Activated CD4-positive, alpha-beta memory T cell treated with anti-CD3 and anti-CD28 coated beads for 36 hours (primary cell): Measurements from ENCODE around the gene PNPLA7. TPM values are rescaled to one million over a fixed set of nuclear protein-coding genes. Genes with fewer than 3 reads are reported as not detected.

Experiments
- CTCF ChIA-PET: fragments of 350-600 bp; sonication (Branson Sonifier 250); formaldehyde crosslinking; loops from one replicate; lab custom pipeline; 2021; ENCODE audit warnings: antibody characterized with exemption, inconsistent platforms; lab: Charles Lee
- POLR2A ChIA-PET: fragments of 350-600 bp; sonication (Branson Sonifier 250); formaldehyde crosslinking; loops from one replicate; lab custom pipeline; 2021; ENCODE audit warnings: antibody characterized with exemption; lab: Charles Lee
- DNase-seq: peaks from one replicate; pipeline ENCODE4 v3.0.0-alpha.2; 2020
- H3K27ac Mint-ChIP-seq: one replicate; pipeline ENCODE4 v1.8.0; 2021; ENCODE audit warnings: mixed read lengths
- H3K27me3 Mint-ChIP-seq: one replicate; pipeline ENCODE4 v1.8.0; 2021; ENCODE audit warnings: mixed read lengths
- H3K36me3 Mint-ChIP-seq: one replicate; pipeline ENCODE4 v1.8.0; 2021; ENCODE audit warnings: mixed read lengths
- H3K4me1 Mint-ChIP-seq: one replicate; pipeline ENCODE4 v1.8.0; 2021; ENCODE audit warnings: low read depth, mixed read lengths
- H3K4me3 Mint-ChIP-seq: one replicate; pipeline ENCODE4 v1.8.0; 2021; ENCODE audit warnings: mild to moderate bottlenecking, mixed read lengths
- H3K9me3 Mint-ChIP-seq: one replicate; pipeline ENCODE4 v1.8.0; 2021; ENCODE audit warnings: mixed read lengths
- intact Hi-C: fragments of 100-400 bp; cut with micrococcal nuclease; formaldehyde crosslinking; loops from one replicate; pipeline ENCODE4 v1.15.1; 2023
- total RNA-seq, 2 experiments: library from RNA; stranded (reverse); gene quantifications; one replicate each; pipeline ENCODE4 v1.2.3, GENCODE V29; 2021

The PNPLA7 gene
- total RNA-seq, 2 experiments from 2014 or later: 3.1 to 4.0 TPM

DNA sequence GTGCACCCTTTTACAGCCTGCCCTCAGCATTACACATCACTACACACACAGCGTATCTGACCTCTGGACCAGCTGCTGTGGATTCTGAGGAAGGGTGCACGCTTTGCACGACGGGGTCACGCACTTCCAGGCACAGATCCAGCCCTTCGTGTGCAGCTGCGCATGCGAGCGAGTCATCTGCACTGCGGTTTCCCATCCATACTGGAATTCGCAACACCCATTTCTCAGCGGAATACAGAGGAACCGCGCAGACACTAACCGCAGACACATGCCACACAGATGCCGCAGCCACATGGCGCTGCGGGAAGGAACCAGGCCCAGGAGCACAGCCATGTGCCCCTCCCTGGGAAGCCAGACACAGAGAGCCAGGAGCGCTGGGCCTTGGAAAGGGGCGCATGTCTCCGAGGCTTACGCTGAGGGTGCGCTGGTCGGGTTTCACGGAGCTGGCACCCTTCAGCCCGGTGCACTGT lies 43.5 kb downstream of the PNPLA7 start:
- POLR2A ChIA-PET: no interaction called here
- CTCF ChIA-PET: no interaction called here

GRCh38 chr9:137506274-137506673 lies 43.9 kb downstream of the PNPLA7 start:
- H3K36me3 Mint-ChIP-seq: peaks cover 14% of the 10 kb centered on the region
- no peak for DNase-seq
- H3K4me3 Mint-ChIP-seq: no peak overlapping the region
- H3K9me3 Mint-ChIP-seq: peaks cover 11% of the 10 kb centered on the region
- ChIA-PET POLR2A (no interaction called here), CTCF (no interaction called here)
- no peak overlapping the region for H3K27ac Mint-ChIP-seq
- H3K4me1 Mint-ChIP-seq: no peaks in the 10 kb centered on the region
- intact Hi-C loops: no loop called here
- no peaks in the 10 kb centered on the region for H3K27me3 Mint-ChIP-seq

More for the DNA sequence above, 43.5 kb downstream of the PNPLA7 start:
- intact Hi-C loops: no loop called here
- no peak for DNase-seq
- Mint-ChIP-seq H3K4me1 (no peaks in the 10 kb centered on the region), H3K4me3 (no peak overlapping the region), H3K27me3 (no peaks in the 10 kb centered on the region), H3K27ac (no peak overlapping the region), H3K36me3 (peaks cover 12% of the 10 kb centered on the region), H3K9me3 (peaks cover 8% of the 10 kb centered on the region)

GRCh38 chr9:137505421-137506140 lies 44.6 kb downstream of the PNPLA7 start:
- DNase-seq: no peak
- no peaks in the 10 kb centered on the region for H3K27me3 Mint-ChIP-seq
- H3K36me3 Mint-ChIP-seq: peaks cover 14% of the 10 kb centered on the region
- CTCF ChIA-PET: no interaction called here
- no peaks in the 10 kb centered on the region for H3K4me1 Mint-ChIP-seq
- H3K4me3 Mint-ChIP-seq: no peak overlapping the region
- H3K9me3 Mint-ChIP-seq: peaks cover 11% of the 10 kb centered on the region
- intact Hi-C loops: no loop called here
- H3K27ac Mint-ChIP-seq: no peak overlapping the region
- POLR2A ChIA-PET: no interaction called here

DNA sequence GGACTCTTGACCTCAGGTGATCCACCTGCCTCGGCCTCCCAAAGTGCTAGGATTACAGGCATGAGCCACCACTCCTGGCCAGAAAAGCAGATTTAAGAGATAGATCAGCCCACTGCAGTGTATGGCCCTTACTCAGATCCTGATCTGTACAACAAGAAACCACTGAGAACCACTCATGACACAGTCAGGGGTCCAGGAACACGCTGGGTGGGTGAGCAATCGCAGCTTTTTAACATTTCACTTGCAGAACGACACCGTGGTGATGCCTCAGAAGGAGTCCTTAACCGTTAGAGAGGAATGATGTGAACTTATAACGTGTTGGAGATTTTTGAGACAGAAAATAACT lies 45.8 kb downstream of the PNPLA7 start:
- ChIA-PET POLR2A (no interaction called here), CTCF (no interaction called here)
- no peaks in the 10 kb centered on the region for H3K27me3 Mint-ChIP-seq
- H3K27ac Mint-ChIP-seq: no peak overlapping the region
- H3K4me1 Mint-ChIP-seq: no peaks in the 10 kb centered on the region
- DNase-seq: no peak
- H3K4me3 Mint-ChIP-seq: no peak overlapping the region
- intact Hi-C loops: no loop called here
- peaks cover 14% of the 10 kb centered on the region for H3K36me3 Mint-ChIP-seq
- peaks cover 10% of the 10 kb centered on the region for H3K9me3 Mint-ChIP-seq

DNA sequence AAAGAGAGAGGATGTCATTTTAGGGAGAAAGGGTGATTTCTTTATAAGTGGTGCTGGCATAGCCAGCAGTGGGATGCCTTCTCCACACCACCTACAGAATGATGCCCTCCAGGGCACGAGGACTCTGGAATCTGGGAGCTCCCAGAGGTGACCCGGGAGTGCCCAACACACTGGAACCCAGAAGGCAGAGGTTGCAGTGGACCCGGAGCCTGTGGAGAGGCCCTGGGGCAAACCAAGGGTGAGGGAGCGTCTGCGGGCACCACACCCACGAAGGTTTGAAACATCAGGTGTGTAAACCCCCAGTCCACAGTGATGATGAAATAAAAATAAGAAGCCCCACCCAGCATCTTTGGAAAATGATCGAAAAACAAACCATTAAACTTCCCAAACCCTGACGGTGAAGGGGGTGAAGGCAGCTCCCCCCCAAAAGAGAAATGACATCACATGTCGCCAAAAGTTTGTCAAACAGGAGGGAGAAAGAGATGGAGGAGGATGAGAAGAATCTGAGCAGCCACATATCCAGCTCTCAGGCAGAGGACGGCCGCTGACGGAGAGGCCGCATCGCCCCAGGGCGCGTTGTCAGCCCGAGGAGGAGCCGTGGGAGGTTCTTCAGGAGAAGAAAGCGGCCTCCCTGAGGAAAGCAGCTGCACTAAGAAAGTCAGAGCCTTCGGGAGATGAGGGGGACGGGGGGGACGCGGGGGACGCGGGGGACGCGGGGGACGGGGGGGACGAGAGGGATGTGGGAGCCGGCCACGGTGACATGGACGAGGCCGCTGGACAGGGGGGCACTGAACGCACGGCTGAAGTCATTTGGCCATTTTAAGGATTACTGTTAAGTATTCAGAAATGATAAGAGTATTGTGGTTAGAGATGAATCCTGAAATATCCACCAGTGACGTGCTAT lies 47.9 kb downstream of the PNPLA7 start:
- Mint-ChIP-seq H3K36me3 (peaks cover 14% of the 10 kb centered on the region), H3K4me3 (no peak overlapping the region), H3K27me3 (no peaks in the 10 kb centered on the region), H3K9me3 (peaks cover 9% of the 10 kb centered on the region), H3K27ac (peak overlapping the region; percentile 71), H3K4me1 (no peaks in the 10 kb centered on the region)
- intact Hi-C loops: no loop called here
- no peak for DNase-seq
- POLR2A ChIA-PET: no interaction called here
- CTCF ChIA-PET: no interaction called here

DNA sequence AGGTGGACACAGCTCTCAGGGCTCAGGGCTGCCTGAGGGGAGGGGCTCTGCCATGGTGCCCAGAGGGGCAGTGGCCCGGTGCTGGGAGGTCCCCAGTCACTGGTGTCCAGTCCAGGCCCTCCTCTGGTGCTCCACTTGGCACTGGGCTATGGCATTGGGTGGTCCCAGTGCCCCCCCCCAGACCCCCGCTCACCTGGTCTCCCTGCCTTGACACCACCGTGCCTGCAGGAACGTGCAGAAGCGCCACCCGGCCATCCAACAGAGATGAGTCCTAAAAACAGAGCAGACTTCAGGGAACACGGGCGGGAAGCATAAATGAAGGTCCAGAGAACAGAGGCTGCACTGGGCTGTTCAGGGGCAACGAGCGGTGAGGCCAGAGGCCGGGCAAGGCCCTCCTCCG lies 48.7 kb downstream of the PNPLA7 start:
- peaks cover 9% of the 10 kb centered on the region for H3K9me3 Mint-ChIP-seq
- H3K27me3 Mint-ChIP-seq: no peaks in the 10 kb centered on the region

DNA sequence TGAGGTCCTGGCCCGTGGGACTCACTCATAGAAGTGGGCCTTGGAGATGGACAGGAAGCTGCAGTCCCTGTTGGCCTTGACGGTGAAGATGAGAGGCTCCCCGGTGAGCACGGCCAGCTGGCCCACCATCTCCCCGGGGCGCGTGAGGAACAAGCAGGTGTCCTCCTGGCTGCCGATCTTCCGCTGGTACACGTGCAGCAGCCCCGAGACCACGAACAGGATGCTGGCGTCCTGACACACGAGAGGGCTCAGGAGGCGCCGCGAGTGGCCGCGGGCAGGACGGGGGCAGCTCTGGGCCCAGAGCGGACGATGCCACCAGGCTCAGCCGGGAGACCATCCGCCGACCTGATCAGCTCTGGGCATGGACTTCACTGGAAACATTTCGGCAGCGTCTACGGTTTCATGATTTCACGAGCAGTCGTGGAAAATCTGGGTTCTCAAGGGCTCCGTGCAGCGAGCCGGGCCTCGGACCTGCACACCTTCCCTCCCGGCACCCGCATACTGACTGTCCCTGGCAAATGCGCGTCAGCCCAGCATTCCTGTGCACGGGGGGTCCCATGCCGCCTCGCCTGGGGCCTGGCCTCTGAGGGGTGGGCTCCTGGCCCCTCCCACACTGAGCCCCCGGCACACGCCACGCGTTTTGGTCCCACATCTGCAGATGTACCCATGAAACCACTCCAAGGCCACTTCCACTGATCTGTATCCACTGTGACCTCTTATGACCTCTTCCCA lies 49.4 kb downstream of the PNPLA7 start:
- no peak overlapping the region for H3K27ac Mint-ChIP-seq
- no peak for DNase-seq
- intact Hi-C loops: no loop called here
- ChIA-PET CTCF (no interaction called here), POLR2A (no interaction called here)
- H3K9me3 Mint-ChIP-seq: peaks cover 9% of the 10 kb centered on the region
- H3K27me3 Mint-ChIP-seq: no peaks in the 10 kb centered on the region
- no peaks in the 10 kb centered on the region for H3K4me1 Mint-ChIP-seq
- H3K4me3 Mint-ChIP-seq: no peak overlapping the region
- H3K36me3 Mint-ChIP-seq: peaks cover 14% of the 10 kb centered on the region

More for the DNA sequence above, 48.7 kb downstream of the PNPLA7 start:
- Mint-ChIP-seq H3K27ac (peak overlapping the region; percentile 47), H3K4me3 (no peak overlapping the region), H3K36me3 (peaks cover 14% of the 10 kb centered on the region), H3K4me1 (no peaks in the 10 kb centered on the region)
- ChIA-PET POLR2A (no interaction called here), CTCF (no interaction called here)
- no peak for DNase-seq
- intact Hi-C loops: no loop called here

DNA sequence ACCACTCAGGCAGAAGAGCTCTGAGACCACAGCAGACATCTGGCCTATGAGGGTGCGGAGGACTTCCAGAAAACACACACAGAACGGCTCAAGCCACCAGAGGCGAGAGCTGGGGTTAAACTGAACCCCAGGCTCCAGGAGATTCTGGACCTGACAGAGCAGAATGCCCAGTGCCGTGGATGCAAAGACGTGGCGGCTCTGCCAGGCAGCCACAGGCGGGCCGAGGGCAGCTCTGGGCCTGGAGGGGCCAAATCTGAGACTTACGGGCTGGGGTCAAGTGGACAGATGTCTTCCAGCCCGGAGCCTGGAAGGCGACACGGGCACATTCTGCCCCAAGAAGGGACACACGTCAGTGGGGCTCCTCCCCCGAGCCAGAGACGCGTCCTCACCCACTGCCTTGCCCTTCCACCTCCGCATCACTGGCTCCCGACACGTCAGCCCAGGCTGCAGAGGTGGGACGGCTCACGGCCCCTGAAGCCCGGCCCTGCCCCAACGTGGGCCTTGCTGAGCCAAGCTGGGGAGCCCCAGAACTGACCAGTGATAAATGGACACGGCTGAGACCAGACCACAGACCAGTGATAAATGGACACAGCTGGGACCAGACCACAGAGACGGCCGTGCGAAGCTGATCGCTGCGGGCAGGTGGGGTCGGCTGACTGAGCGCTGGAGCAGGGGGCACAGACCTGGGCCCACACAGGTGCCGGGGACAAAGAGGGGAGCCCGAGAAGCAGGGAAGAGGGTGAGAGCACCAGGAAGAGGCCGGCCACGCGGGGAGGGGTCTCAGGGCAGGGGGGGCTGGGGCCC lies 50.1 kb downstream of the PNPLA7 start:
- no peak overlapping the region for H3K27ac Mint-ChIP-seq
- H3K4me1 Mint-ChIP-seq: no peaks in the 10 kb centered on the region

DNA sequence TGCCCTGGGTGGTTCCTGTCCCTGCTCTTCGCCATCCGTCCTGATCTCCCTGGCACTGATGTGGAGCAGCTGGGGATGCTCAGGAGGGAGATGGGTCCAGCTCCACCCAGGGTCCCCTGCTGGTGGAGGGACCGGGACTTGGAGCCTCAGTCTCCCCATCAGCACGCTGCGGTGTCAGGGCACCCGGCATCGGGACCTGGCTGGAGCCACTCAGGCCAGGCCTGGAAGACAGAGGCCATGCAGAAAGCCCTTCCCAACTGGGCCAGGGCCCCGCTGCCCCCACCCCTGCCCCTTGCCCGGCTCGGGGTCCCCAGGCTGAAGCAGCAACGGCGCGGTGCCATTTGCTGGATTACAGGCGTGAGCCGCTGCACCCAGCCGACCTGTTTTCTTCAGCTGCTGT lies 50.8 kb downstream of the PNPLA7 start:
- no peak for DNase-seq
- ChIA-PET POLR2A (no interaction called here), CTCF (no interaction called here)
- no peak overlapping the region for H3K4me3 Mint-ChIP-seq
- no peaks in the 10 kb centered on the region for H3K4me1 Mint-ChIP-seq
- H3K27ac Mint-ChIP-seq: no peak overlapping the region
- H3K27me3 Mint-ChIP-seq: no peaks in the 10 kb centered on the region
- H3K9me3 Mint-ChIP-seq: peaks cover 9% of the 10 kb centered on the region
- intact Hi-C loops: no loop called here
- H3K36me3 Mint-ChIP-seq: peaks cover 14% of the 10 kb centered on the region

More for the DNA sequence above, 50.1 kb downstream of the PNPLA7 start:
- no peaks in the 10 kb centered on the region for H3K27me3 Mint-ChIP-seq
- CTCF ChIA-PET: no interaction called here
- H3K4me3 Mint-ChIP-seq: no peak overlapping the region
- POLR2A ChIA-PET: no interaction called here
- intact Hi-C loops: no loop called here
- no peak for DNase-seq
- peaks cover 9% of the 10 kb centered on the region for H3K9me3 Mint-ChIP-seq
- peaks cover 14% of the 10 kb centered on the region for H3K36me3 Mint-ChIP-seq

DNA sequence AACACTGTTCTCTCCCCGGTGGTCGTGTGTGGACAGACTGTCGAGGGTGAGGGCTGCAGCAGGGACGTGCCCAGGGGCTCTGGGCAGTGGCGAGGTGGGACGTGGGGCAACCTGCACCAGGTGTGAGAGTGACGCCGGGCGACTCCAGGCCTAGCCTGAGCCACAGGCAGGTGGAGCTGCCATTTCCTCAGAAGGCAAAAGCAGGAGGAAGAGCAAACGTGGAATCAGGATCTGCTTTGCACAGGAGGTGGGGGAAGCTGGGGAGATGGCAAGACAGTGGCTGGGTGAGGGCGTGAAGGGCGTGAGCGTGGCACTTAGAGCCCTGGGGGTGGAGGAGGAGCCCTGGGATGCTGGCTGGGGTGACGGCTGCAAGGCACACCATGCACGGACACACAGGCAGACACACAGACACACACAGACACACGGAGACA lies 51.5 kb downstream of the PNPLA7 start:
- Mint-ChIP-seq H3K4me3 (no peak overlapping the region), H3K9me3 (peaks cover 9% of the 10 kb centered on the region), H3K36me3 (peaks cover 14% of the 10 kb centered on the region), H3K27me3 (no peaks in the 10 kb centered on the region), H3K27ac (no peak overlapping the region), H3K4me1 (no peaks in the 10 kb centered on the region)
- CTCF ChIA-PET: no interaction called here
- intact Hi-C loops: no loop called here
- POLR2A ChIA-PET: no interaction called here
- DNase-seq: no peak

DNA sequence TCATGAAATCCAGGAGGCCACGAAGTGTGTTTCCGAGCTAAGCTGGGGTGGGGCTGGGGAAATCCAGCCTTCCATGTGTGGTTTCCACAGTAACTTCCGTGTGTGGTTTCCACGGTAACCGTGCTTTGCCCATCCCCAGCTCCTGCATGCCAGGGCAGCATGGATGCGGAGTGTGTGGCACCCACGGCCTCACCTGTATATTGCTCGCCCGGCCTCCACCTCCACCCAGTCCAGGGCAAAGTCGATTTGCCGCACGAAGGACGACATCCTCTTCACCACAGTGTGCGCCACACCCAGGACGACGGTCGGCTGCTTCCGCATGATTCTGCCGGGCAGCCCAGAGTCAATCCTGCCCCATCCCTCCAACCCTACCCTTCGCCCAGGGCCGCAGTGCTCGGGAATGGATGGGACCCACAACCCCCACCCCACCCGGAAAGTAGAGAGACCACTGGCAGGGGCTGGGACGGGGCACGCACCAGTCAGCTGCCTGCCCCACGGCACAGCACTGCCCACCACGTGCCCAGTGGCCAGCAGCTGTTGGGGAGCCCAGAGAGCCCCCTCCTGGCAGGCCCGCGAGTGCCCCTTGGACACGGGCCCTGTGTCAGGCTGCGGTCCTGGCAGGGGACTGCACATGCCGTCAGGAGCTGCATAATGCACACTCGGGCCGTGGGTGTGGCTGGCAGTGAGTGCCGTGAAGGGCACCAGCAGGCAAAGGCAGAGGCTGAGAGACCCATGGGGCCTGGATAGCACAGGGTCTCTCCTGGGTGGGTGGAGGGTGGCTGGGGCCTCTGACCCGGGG lies 52.1 kb downstream of the PNPLA7 start:
- no peak for DNase-seq
- Mint-ChIP-seq H3K27ac (no peak overlapping the region), H3K27me3 (no peaks in the 10 kb centered on the region), H3K4me3 (no peak overlapping the region), H3K4me1 (no peaks in the 10 kb centered on the region), H3K36me3 (peaks cover 14% of the 10 kb centered on the region), H3K9me3 (peaks cover 9% of the 10 kb centered on the region)
- intact Hi-C loops: no loop called here
- CTCF ChIA-PET: no interaction called here
- POLR2A ChIA-PET: no interaction called here
